Brain microvascular endothelial cell (primary cell): ENCODE data around the gene GANAB.

ENCODE experiments used
- DNase-seq: peaks from one replicate; pipeline ENCODE4 v3.0.0-alpha.2; 2020
- H3K27ac ChIP-seq: fragments of 250-450 bp; sonication (Bioruptor Pico); 2 replicates; pipeline ENCODE4 v1.5.1; 2020; ENCODE audit warnings: mild to moderate bottlenecking, moderate library complexity
- H3K27me3 ChIP-seq: fragments of 250-450 bp; sonication (Bioruptor Pico); replicated peaks from 2 replicates; pipeline ENCODE4 v1.5.1; 2020; ENCODE audit warnings: mild to moderate bottlenecking
- H3K36me3 ChIP-seq: fragments of 250-450 bp; sonication (Bioruptor Pico); replicated peaks from 2 replicates; pipeline ENCODE4 v1.5.1; 2020; ENCODE audit warnings: mild to moderate bottlenecking
- H3K4me3 ChIP-seq: 2 replicates; pipeline ENCODE4 v1.5.1; 2011; ENCODE audit warnings: low read depth, mild to moderate bottlenecking, control low read depth, low read length, moderate library complexity
- CTCF ChIP-seq: IDR thresholded peaks from 2 replicates; pipeline ENCODE4 v1.5.1; 2011; ENCODE audit warnings: low read depth, mild to moderate bottlenecking, moderate library complexity, low read length, control low read depth, inconsistent platforms; ENCODE audit errors: missing control alignments
- in situ Hi-C: cut with HindIII; loops from 2 replicates; pipeline ENCODE4 v1.10.0; 2017; ENCODE audit warnings: low sequenced_read_pairs, low pct_ligation_motif_present

Gene GANAB

DNA sequence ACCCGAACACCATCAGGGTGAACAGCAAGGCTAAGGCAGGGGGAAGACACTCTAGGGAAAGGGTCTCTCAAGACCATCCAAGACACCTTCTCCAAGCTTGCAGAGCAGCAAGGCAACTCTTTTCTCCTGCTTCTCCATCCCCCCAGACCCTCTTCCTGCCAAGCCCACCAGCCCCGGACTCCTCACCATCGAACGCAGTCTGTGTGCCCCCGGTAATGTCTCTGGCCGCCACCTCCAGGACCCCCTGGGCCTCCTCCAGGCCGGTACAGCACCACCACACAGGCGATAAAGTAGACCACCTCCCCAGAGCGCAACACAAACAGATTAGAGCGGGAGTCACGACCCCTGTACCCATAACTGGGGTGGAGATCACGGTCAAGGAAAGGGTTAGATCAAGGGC lies 37.6 kb downstream of the GANAB start:
- H3K27me3 ChIP-seq: no peaks in the 10 kb centered on the region
- no peak for TF ChIP-seq CTCF
- no peak for DNase-seq
- H3K36me3 ChIP-seq: peaks cover 2% of the 10 kb centered on the region
- H3K4me3 ChIP-seq: no peak overlapping the region
- in situ Hi-C loops: no loop called here
- no peak overlapping the region for H3K27ac ChIP-seq

- in situ Hi-C loops: no loop called here
- no peak for DNase-seq
- Histone ChIP-seq H3K4me3 (no peak overlapping the region), H3K27ac (no peak overlapping the region), H3K27me3 (no peaks in the 10 kb centered on the region), H3K36me3 (peaks cover 2% of the 10 kb centered on the region)
- TF ChIP-seq CTCF: no peak
These were observed 38.7 kb downstream of the GANAB start for GRCh38 chr11:62607714-62608113.

DNA sequence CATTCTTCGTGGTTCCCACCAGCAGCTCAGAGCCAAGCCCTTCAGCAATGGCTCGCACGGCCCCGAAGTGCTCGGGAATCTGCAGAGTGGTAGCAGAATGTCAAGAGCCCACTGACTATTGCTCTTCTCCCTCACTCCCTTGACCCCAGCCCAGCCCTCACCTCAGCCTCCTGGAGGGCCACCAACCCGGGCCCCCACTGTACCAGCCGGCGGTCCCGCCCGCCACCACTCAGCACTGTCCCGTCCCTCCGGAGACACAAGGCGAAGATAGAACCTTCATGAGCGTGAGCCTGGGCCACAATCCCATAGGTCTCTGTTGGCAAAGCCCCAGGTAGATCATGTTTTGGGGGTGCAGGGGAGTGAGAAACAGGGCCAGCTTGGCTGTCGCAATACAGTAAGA lies 40.5 kb downstream of the GANAB start:
- peaks cover 2% of the 10 kb centered on the region for H3K36me3 ChIP-seq
- in situ Hi-C loops: no loop called here
- no peak overlapping the region for H3K4me3 ChIP-seq
- TF ChIP-seq CTCF: no peak
- no peak overlapping the region for H3K27ac ChIP-seq
- H3K27me3 ChIP-seq: no peaks in the 10 kb centered on the region
- DNase-seq: no peak

GRCh38 chr11:62605467-62605866 lies 40.9 kb downstream of the GANAB start:
- H3K36me3 ChIP-seq: peaks cover 2% of the 10 kb centered on the region

GRCh38 chr11:62604460-62605120 lies 41.8 kb downstream of the GANAB start:
- Histone ChIP-seq H3K4me3 (no peak overlapping the region), H3K27ac (no peak overlapping the region), H3K36me3 (peaks cover 4% of the 10 kb centered on the region), H3K27me3 (no peaks in the 10 kb centered on the region)
- TF ChIP-seq CTCF: no peak
- DNase-seq: no peak
- in situ Hi-C loops: no loop called here

More at GRCh38 chr11:62605467-62605866, 40.9 kb downstream of the GANAB start:
- no peaks in the 10 kb centered on the region for H3K27me3 ChIP-seq
- H3K4me3 ChIP-seq: no peak overlapping the region
- H3K27ac ChIP-seq: no peak overlapping the region
- in situ Hi-C loops: no loop called here
- TF ChIP-seq CTCF: no peak
- DNase-seq: no peak

GRCh38 chr11:62603776-62604299 lies 42.6 kb downstream of the GANAB start:
- Histone ChIP-seq H3K27me3 (no peaks in the 10 kb centered on the region), H3K36me3 (peaks cover 5% of the 10 kb centered on the region), H3K27ac (no peak overlapping the region), H3K4me3 (no peak overlapping the region)
- in situ Hi-C loops: no loop called here
- TF ChIP-seq CTCF: no peak
- no peak for DNase-seq
